ENCODE data around the gene PARP8.

- TF ChIP-seq CTCF (IDR thresholded peaks at IDR 0.05; ENCODE audit: borderline replicate concordance, extremely low read depth, low read length, poor library complexity, severe bottlenecking) (no peak), EZH2 (IDR thresholded peaks at IDR 0.05; ENCODE audit: borderline replicate concordance, low read depth, low read length, severe bottlenecking) (no peak)
These were observed 64.4 kb downstream of the PARP8 start for GRCh38 chr5:50730841-50731240.

All from DND-41 (cell line).